Neural cell (in vitro differentiated cells): ENCODE measurements around the gene SGCD.

ENCODE experiments used
- CTCF ChIP-seq: fragments of 450-650 bp; IDR thresholded peaks from 2 replicates; pipeline ENCODE4 v1.5.1; 2014; ENCODE audit warnings: antibody characterized with exemption, mild to moderate bottlenecking, moderate library complexity; ENCODE audit not compliant: poor library complexity, severe bottlenecking
- EP300 ChIP-seq: fragments of 450-650 bp; conservative IDR thresholded peaks from 2 replicates; pipeline ENCODE4 v1.6.1; 2014; ENCODE audit warnings: antibody characterized with exemption, mild to moderate bottlenecking, moderate library complexity; ENCODE audit not compliant: poor library complexity, severe bottlenecking
- EZH2 ChIP-seq: fragments of 200-600, 300-800 bp; shearing (Covaris generic), sonication (generic); IDR thresholded peaks from 2 replicates; pipeline ENCODE4 v1.6.1; 2014; ENCODE audit warnings: antibody characterized with exemption, low read length, borderline replicate concordance, mild to moderate bottlenecking; ENCODE audit not compliant: insufficient read depth, poor library complexity, severe bottlenecking
- POLR2AphosphoS5 ChIP-seq: IDR thresholded peaks from 2 replicates; pipeline ENCODE4 v1.6.1; 2012
- RAD21 ChIP-seq: fragments of 450-650 bp; conservative IDR thresholded peaks from 2 replicates; pipeline ENCODE4 v1.6.1; 2014; ENCODE audit warnings: antibody characterized with exemption, mild to moderate bottlenecking, moderate library complexity
- REST ChIP-seq: IDR thresholded peaks from 2 replicates; pipeline ENCODE4 v1.6.1; 2012; ENCODE audit warnings: borderline replicate concordance
- SMC3 ChIP-seq: fragments of 450-650 bp; conservative IDR thresholded peaks from 2 replicates; pipeline ENCODE4 v1.6.1; 2014; ENCODE audit warnings: antibody characterized with exemption, mild to moderate bottlenecking, moderate library complexity; ENCODE audit not compliant: poor library complexity
- TAF1 ChIP-seq: IDR thresholded peaks from 2 replicates; pipeline ENCODE4 v1.6.1; 2012; ENCODE audit warnings: low read depth

- TF ChIP-seq REST (no peak), SMC3 (no peak), CTCF (no peak), EP300 (no peak), POLR2AphosphoS5 (no peak), RAD21 (no peak), EZH2 (no peak), TAF1 (no peak)
These were observed 92.7 kb downstream of the SGCD start for GRCh38 chr5:156419661-156420060.
